Fibroblast of skin of left biceps (primary cell): Measurements from ENCODE around the gene UBA5.

Source experiments
- DNase-seq, 2 experiments: peaks; one replicate each; pipeline ENCODE4 v3.0.0-alpha.2; 2013; ENCODE audit warnings: low read depth in 2 of 2

The UBA5 gene

GRCh38 chr3:132654190-132654589, 5.9 kb upstream of the UBA5 start:
- no peak for DNase-seq

DNA sequence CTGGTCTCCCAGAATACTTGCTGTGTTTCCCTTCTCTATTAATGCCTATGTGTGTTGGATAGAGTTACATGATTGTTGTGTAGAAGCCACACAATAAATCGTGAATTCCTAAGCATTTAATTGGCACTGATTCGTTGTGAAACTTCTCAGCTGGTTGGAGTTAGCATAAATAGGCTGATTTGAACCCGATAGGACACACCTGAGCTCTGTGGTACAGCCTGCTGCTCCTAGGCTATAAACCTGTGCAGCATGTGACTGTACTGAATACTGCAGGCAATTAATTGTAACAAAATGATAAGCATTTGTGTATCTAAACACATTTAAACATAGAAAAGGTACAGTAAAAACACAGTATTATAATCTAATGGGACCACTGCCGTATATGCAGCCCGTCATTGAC, 5.4 kb upstream of the UBA5 start:
- DNase-seq = no peak

- no peak for DNase-seq
Measured at GRCh38 chr3:132655471-132655870, 4.7 kb upstream of the UBA5 start.

DNA sequence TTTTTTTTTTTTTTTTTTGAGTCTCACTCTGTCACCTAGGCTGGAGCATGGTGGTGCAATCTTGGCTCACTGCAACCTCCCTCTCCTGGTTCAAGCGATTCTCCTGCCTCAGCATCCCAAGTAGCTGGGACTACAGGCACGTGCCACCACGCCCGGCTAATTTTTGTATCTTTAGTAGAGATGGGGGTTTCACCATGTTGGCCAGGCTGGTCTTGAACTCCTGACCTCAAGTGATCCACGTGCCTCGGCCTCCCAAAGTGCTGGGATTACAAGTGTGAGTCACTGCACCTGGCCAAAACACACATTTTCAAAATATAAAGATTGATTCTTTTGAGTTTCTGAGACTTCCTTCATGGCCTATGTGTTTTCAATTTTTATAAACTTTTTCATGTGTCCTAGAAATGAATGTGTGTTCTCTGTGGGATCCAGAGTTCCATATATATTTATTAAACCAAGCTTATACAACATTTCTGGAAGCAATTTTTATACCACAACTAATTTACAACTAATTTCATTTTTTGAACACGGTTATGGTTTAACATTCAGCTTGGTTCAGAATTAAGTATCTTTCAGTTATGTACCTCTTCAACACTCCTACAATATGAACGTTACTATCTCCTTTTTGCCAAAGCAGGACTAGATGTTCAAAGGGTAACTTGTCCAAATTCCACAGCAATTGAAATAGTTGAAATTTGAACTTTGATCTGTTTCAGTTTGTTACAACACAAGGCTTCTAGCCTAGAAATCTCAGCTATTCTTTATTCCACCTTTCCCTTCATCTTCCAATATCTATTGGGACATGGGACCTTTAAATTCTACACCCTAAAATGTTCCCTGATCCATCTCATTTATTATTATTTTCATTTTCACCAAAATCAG, 2.0 kb upstream of the UBA5 start:
- DNase-seq = no peak

DNA sequence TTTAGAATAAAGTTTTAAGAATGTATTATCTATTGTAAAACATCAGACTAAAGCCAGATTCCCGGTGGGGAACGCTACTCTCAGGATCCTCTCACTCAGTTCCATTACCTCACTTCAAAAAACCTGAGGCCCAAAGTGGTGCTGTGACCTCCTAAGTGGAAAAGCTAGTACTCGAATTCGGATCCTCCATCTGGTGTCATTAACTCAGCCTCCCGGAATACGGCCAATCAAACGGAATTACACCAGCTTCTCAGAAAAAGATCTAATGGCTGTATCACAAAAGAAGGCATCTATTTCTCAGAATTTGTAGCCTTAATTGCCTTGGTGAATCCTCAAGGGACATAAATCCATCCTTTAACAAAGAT, 1.1 kb upstream of the UBA5 start:
- no peak for DNase-seq

DNA sequence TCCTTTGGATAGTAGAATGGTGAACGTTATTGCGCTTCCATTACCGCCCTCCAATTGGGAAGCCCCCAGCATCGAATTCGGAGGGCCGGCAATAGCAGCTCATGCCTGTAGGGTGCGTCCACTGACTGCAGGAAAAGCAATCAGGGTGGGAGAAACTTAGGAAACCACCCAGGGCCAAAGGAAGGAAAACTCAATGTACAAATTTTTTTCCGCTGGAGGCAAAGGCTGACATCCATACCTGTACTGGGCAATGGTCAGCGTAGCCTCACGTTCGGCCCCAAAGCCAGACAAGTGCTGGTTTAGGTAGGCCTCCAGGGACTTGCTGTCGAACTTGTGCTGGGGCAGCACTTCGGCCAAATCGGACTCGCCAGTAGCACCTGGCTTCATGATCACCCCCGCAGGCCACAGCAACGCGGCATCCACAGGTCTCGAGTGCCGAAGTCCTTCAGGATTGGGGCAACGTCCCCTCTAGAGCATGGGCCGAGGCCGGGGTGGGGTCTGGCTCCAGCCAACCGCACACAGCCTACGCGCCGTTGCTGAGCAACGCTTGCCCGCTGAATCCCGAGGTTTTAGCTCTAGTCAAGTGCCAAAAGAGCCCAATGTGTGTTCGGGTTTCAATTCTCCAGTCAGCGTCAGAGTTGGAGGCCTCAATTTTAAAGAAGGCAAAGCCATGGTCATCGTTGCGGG, 621 bp upstream of the UBA5 start, which contains the start of gene ACAD11:
ACAD11 (minus strand) TSS at position 445 of the 687 bp plus-strand sequence; CDS start at position 387, 58 bp downstream.
- no peak for DNase-seq

DNA sequence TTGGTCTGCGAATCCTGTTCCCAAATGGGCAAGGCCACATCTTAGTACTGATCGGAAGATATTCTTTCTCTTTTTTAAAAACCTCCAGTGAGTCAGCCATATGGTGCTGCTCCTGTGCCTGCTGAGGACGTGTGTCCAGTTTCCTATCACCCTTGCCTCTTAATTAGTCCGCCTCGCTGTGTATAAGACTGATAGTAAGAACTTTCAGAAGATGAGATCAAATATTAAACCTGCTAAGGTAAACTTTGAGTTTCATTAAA, 612 bp downstream of the UBA5 start:
- no peak for DNase-seq

GRCh38 chr3:132661101-132661500, 972 bp downstream of the UBA5 start:
- no peak for DNase-seq

- DNase-seq = no peak
Measured at GRCh38 chr3:132662212-132662611, 2.1 kb downstream of the UBA5 start.

DNA sequence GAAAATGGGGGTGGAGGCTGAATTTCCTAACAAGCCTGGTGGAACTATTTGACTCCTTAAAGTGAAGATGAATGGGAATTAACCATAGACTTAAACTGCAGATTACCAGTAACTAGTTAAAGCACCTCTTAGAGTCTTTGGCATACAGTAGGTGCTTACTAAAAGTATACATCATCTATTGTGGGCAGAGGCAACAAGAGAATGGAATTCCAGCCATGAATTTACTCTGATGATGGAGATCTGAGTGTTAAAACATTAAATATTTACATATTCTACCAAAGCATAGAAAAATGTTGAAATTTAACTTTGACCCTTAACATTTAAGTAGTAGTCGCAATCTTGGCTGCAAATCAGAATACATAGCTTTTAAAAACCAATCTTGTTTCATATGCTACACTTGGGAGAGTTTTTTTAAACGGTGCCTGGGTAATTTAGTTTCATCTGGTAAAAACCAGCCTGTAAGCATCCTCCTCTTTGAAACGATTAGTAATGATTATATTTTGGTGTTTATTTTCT, 5.2 kb downstream of the UBA5 start:
- no peak for DNase-seq

DNA sequence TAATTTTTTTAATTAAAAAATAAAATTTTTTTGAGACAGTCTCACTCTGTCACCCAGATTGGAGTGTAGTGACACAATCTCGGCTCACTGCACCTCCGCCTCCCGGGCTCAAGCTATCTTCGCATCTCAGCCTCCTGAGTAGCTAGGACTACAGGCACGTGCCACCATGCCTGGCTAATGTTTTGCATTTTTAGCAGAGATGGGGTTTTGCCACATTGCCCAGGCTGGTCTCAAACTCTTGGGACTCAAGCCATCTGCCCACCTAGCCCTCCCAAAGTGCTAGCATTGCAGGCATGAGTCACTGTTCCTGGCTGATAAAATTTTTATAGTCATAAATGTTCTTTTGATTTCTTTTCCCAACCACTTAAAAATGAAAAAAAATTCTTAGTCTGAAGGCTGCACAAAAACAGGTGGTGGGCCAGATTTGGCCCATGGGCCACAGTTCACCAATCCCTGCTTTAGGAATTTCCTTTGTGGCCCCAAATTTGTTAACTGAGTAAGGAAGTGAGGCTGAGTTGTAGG, 9.2 kb downstream of the UBA5 start:
- DNase-seq = no peak

- DNase-seq = no peak
Measured at GRCh38 chr3:132675408-132675807, 15.3 kb downstream of the UBA5 start.

DNA sequence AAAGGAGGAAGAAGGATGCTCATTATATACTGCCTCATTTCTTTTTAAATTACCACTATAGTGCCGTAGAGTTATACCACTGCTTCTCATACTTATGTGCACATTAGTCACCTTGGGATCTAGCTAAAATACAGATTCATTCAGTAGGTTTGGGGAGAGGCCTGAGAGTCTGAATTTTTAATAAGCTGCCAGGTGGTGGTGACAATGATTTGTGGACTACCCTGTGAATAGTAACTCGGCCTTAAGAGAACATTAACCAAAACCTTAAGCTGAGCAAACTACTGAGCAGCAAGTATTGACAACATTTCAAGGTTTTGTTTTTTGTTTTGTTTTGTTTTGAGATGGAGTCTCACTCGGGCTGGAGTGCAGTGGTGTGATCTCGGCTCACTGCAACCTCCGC, 19.8 kb downstream of the UBA5 start:
- DNase-seq = no peak

GRCh38 chr3:132681421-132681820, 21.3 kb downstream of the UBA5 start:
- no peak for DNase-seq

DNA sequence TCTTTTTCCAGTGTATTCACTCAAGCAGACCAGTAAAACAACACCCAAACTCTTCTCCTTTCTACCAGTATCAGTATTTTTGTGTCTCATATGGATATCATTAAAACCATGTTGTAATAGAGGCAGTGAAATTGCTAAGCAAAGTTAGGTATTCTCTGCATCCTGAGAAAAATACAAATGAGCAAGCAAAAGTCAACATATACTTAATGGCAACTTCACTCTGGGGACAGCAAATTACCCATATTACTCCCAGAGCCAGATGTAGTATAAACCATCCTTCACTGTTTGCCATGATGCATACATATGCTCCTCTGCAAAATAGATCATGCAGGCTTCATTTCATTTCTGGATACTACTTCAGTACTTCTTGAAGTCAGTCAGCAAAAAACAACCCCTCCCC, 22.1 kb downstream of the UBA5 start:
- DNase-seq = peak in 1 of 2 experiments; percentile 10

- no peak for DNase-seq
Measured at GRCh38 chr3:132690040-132690439, 29.9 kb downstream of the UBA5 start.

- no peak for DNase-seq
Measured at GRCh38 chr3:132694991-132695390, 34.9 kb downstream of the UBA5 start.

DNA sequence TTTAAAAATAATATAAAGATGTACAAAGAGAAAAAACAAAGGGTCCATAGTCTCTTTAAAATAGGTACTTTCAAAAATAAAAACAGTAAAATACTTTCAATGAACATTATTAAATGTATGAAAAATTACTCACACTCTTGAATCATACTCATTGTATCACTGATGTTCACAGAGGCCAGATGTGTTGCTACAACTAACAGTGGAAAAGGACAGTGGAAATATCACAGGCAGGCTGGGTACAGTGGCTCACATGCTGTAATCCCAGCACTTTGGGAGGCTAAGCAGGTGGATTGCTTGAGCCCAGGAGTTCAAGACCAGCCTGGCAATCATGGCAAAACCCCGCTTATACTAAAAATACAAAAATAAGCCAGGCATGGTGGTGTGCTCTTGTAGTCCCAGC, 35.3 kb downstream of the UBA5 start:
- no peak for DNase-seq

- no peak for DNase-seq
Measured at GRCh38 chr3:132703733-132704132, 43.6 kb downstream of the UBA5 start.

DNA sequence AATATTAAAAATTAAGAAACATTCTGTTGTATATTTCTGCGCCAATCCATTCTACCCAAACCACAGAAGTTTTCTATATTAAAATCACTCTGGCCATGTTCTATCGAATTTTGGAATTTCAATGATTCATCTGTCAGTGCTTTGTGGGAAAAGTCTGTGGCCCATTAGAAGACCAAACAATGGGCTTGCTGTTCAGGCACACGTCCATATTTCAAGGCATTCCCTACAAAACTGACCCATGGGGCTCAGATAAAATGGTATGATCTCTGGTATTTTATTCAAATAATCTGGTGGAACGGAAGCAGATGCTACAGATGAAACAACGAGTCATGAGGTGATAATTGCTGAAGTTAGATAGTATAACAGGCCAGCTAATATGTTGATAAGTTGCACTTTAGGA, 49.6 kb downstream of the UBA5 start:
- no peak for DNase-seq

- DNase-seq = no peak
Measured at GRCh38 chr3:132710311-132710710, 50.2 kb downstream of the UBA5 start.

- no peak for DNase-seq
Measured at GRCh38 chr3:132713977-132714727, 54.0 kb downstream of the UBA5 start.
